HG02852 (cell line): ENCODE results near the gene DHRS2.
A peak's percentile ranks its signal among the peaks of the same experiment; 100 is the strongest.
"Not testable (repeated sequence)": the region's sequence is repeated elsewhere in the genome, so short reads cannot be mapped to it uniquely, and the experiment has no call there.

Experiments
- ATAC-seq: cut with Tn5 transposase; IDR thresholded peaks from one replicate; pipeline ENCODE4 v1.9.1; 2021; ENCODE audit warnings: mild to moderate bottlenecking, moderate library complexity; ENCODE audit not compliant: unreplicated experiment

Gene DHRS2

GRCh38 chr14:23636317-23637211 is at the start of gene DHRS2:
TSS of gene DHRS2 (plus strand) at chr14:23636364. CDS start at chr14:23638865, 2,501 bp downstream.
- ATAC-seq = no peak

GRCh38 chr14:23588884-23589598 is 47.1 kb upstream of the DHRS2 start:
- ATAC-seq = peak; percentile 97

- no peak for ATAC-seq
Observed at GRCh38 chr14:23589606-23590005, 46.6 kb upstream of the DHRS2 start.

GRCh38 chr14:23590198-23590597 is 46.0 kb upstream of the DHRS2 start:
- no peak for ATAC-seq

GRCh38 chr14:23594191-23594590 is 42.0 kb upstream of the DHRS2 start:
- ATAC-seq = not testable (repeated sequence)

- no peak for ATAC-seq
Observed at GRCh38 chr14:23600322-23600707, 35.8 kb upstream of the DHRS2 start.

- ATAC-seq = no peak
Observed at GRCh38 chr14:23600806-23601205, 35.4 kb upstream of the DHRS2 start.

GRCh38 chr14:23601424-23601823 is 34.7 kb upstream of the DHRS2 start:
- ATAC-seq = no peak

- no peak for ATAC-seq
Observed at GRCh38 chr14:23601845-23602180, 34.4 kb upstream of the DHRS2 start.

- ATAC-seq = no peak
Observed at GRCh38 chr14:23602181-23603095, 33.7 kb upstream of the DHRS2 start.

- ATAC-seq = no peak
Observed at GRCh38 chr14:23603103-23603502, 33.1 kb upstream of the DHRS2 start.

- no peak for ATAC-seq
Observed at GRCh38 chr14:23604148-23604547, 32.0 kb upstream of the DHRS2 start.

GRCh38 chr14:23604675-23605170 is 31.4 kb upstream of the DHRS2 start:
- no peak for ATAC-seq

GRCh38 chr14:23605931-23606585 is 30.1 kb upstream of the DHRS2 start:
- ATAC-seq = peak; percentile 91

- ATAC-seq = no peak
Observed at GRCh38 chr14:23608454-23608853, 27.7 kb upstream of the DHRS2 start.

- no peak for ATAC-seq
Observed at GRCh38 chr14:23609001-23609400, 27.2 kb upstream of the DHRS2 start.

GRCh38 chr14:23609411-23610089 is 26.6 kb upstream of the DHRS2 start:
- ATAC-seq = not testable (repeated sequence)

- no peak for ATAC-seq
Observed at GRCh38 chr14:23610090-23610814, 25.9 kb upstream of the DHRS2 start.

- ATAC-seq = no peak
Observed at GRCh38 chr14:23610815-23611289, 25.3 kb upstream of the DHRS2 start.
